Measurements from ENCODE around the gene SMIM14.
"Not testable (repeated sequence)": the region's sequence is repeated elsewhere in the genome, so short reads cannot be mapped to it uniquely, and the experiment has no call there.

Gene SMIM14

DNA sequence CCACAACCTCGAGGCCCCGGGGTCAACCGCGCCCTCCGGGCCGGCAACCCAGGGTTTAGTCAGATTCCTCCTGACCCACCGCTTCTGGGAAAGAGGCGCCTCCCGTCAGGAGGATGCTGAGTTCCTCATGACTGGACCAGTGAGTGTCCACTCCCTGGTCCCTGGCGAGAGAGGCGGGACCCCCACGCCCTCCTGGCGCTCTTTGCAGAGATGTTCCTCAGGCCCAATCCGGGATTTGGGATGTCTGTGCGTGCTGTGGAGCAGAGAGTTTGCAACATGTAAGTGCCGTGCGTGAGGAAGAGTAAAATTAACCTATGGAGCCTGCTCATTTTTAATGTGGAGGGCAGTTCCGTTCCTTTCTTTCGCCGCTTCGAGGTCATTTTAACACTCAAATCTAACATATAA lies 110.6 kb downstream of the SMIM14 start:
- peak; percentile 87 for DNase-seq

DNA sequence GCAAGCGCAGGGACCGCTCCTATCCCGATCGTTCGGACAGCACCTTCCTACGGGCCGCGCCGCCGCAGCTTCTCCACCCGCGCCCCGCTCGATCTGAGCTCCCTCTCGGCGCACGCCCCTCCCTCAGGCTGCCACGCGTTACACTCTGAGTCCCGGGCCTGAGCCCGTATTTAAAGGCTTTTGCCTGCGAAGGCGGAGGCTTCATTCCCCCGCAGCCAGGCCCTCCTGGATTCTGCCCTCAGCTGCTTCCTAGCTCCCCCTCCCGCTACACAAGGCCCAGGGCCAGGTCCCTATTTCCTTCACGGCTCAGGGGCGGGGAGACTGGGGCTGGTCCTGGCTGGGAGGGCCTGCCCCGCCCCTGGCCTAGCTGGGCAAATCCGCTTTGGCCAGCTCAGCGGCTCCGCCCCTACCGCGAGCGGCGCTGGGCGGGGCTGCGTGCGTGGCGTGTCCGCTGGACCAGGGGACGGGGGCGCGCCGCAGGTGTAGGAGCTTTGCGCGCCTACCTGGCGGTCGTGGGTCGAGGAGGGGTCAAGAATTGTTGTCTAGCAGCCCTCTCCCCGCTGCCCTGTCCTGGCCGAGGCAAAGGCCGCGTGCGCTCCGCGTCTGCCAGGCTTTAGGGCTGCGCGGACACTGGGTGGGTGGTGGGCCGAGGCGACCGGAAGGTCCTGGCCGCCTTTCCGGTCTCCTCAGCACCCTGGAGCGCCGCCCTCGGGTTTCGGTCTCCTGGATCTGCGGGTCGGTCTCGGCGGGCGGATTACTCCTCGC lies 111.2 kb downstream of the SMIM14 start, which contains the start of gene UGDH:
TSS of gene UGDH (minus strand) at position 144 of the 765 bp plus-strand sequence. CDS start 5,927 bp downstream, outside the sequence.
- DNase-seq = peak; percentile 94

DNA sequence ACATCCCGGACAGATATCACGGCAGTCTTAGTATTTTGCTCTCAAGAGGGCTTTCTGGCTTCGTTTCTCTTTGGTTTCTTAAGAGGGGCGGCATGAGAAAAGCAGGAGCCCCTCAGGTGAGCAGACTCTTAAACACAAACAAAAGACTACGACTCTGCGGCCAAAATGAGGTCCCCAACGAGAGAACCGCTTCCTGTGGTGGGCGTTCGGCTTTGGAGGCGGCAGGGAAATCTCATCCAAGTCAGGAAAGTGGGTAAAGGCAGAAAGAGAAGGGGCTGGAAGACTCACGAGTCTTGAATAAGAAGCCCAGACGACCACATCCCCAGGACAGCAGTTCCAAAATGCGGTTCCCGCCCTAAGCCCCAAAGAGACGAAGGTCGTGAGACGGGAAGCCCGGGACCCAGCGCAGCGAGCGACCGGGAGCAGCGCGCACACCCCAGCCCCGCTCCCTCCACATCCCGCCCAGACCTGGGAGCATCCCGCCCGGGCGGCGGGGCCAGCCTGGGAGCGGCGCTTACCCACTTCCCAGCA lies 111.8 kb downstream of the SMIM14 start:
- no peak for DNase-seq

DNA sequence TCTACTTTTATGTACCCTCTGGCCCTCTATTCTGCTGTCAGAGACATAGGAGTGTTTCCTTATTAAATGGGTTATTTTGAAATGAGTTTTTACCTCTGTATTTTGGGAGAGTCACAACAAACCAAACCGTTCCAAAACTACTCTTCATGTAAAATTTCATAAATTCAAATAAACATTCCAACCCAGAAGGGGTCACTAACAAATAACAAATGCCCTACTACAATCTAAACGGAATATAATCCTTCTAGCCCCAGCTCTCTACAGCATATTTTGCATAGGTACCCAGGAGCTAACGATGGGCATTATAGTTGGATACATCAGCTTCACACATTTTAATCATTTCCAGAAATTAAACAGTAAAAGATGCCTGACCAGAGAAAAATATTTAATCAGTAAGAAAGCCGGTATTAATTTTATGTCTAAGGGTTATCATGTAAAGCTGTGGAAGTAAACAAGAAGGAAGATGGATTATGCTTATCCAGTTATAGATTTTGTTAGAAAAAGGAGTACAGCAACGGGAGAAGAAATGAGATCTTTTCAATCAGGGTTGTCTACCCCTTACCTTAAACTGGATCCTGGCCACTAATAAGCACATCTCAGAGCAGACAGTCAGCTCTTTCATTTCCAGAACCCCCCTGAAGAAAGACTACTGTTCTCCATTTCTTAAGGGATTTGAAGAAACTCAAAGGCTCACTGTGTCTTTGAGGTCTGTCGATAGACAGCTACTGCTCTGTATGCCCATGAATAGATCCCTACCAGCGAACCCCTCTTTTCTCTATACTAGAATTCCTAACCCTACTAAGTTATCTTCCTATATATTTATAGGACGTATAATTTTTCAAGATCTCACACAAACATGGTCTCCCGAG lies 112.6 kb downstream of the SMIM14 start:
- DNase-seq = no peak

DNA sequence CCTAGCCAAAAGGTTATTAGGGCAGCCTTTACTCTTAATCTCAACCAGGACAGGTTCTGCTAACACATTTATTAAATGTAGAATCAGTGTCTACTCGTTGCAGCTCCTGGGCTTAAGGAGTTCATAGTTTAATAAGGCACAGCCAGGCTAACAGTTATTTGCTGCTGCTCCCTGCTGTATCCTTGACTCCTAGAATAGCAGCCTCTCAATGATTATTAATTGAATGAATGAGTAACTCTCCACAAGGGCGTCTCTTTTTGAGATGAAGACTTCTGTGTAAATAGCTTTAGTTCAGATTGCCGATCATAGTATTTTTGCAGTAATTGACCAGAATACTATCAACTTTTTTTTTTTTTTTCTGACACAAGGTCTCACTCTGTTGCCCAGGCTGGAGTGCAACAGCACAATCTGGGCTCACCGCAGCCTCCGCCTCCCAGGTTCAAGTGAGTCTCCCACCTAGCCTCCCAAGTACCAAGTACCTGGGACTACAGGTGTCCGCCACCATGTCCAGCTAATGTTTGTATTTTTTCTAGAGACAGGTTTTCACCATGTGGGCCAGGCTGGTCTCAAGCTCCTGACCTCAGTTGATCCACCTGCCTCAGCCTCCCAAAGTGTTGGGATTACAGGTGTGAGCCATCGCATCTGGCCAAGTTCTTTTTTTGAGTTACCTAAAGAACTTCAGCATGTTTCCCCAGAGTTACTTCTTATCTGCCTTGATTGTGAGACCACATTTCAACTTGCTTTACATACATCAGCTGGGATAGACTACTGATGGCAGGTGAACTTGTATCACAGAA lies 114.3 kb downstream of the SMIM14 start:
- DNase-seq = no peak

DNA sequence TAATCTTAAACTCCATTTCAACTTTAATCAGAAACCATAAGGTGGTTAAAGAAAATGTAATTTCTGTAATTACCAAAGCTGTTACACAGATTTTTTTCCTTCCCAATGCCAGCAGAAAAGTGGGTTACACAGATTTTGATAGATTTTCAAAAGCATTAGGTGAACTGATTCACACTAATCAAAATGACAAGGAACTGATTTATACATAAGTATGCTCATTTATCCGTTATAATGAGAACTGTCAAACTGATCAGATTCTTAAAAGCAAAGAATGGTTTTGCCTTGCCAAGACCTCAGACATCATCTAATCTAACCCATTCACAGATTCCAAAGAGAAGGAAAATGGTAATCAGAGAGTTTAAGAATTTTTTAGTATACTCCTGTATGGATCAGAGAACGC lies 116.6 kb downstream of the SMIM14 start:
- no peak for DNase-seq

DNA sequence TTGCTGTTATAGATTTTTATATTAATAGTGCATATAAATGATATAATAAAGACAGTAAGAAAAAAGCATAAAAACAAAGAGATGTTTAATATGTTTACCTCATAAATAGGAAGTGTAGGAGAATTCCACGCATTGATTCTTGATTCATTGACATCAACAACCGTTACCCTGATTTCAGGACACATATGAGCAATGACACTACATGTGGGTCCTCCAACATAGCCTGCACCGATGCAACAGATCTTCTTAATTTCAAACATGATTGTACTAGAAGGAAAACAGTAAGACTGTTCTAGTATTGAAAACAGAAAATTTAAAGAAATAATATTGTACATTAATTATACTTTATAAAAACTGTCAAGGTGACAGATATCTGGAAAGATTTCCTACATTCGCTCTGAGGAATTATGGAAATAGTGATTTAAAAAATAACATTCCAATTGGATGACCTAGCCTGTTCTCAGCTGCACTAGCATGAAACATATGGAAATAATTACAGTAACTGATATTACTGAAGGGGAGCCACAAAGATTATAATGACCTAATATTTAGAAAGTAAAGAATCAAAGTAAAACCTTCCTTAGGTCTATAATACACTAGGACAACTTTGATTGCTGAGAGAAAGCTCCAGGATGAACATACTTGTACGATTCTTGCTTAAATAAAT lies 117.3 kb downstream of the SMIM14 start:
- DNase-seq = peak; percentile 79

DNA sequence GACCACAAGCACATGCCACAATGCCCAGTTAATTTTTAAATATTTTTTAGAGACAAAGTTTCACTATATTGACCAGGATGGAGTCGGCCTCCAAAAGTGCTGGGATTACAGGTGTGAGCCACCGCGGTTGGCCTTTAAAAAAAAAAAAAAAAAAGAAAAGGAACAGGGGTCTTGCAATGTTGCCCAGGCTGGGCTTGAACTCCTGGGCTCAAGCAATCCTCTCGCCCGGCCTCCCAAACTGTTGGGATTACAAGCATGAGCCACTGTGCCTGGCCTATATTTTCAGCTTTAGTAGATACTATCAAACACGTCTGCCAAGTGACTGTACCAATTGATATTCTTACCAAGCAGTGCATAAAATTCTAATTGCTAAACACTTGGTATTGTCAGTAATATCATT lies 120.2 kb downstream of the SMIM14 start:
- DNase-seq = no peak

DNA sequence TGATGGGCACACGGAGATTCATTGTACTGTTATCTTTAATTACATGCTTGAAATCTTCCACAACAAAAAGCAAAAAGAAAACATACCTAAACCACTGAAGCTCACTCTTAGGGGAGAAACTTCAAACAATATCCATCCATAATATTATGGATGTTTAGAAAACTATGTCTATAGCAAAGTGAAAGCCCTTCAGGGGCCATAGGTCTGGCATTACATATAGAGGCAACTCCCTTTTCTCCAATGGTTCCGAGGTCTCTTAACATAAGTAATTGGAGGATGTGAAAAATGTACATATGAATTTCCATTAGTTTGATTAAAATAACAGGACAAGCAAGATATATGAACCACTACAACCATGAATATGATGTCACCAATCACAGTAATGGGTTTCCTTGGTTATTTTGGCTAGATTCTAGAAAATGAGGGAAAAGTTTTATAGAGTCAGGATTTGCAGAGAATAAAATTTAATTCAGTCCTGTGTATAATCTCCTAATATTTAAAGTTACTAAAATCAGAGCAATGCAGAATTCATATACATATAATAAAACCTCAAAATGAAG lies 122.2 kb downstream of the SMIM14 start:
- no peak for DNase-seq

DNA sequence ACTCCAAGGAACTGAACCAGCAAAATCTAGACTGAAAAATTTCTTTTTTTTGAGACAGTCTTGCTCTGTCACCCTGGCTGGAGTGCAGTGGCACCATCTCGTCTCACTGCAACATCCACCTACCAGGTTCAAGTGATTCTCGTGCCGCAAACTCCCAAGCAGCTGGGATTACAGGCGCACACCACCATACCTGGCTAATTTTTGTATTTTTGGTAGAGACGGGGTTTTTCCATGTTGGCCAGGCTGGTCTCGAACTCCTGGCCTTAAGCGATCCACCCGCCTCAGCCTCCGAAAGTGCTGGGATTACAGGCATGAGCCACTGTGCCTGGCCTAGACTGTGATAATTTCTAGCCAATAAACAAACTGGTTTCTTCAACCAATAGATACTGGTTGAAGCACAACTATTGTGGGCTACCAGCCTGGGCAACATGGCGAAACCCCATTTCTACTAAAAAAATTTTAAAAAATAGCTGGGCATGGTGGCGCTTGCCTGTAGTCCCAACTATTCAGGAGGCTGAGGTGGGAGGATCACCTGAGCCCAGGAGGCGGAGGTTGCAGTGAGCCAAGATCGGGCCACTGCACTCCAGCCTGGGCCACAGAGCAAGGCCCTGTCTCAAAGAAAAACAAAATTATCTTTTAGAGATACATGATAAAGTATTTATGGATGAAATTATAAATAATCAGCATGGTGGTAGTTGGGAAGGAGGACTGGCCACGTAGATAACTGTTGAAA lies 122.8 kb downstream of the SMIM14 start:
- DNase-seq = not testable (repeated sequence)

DNA sequence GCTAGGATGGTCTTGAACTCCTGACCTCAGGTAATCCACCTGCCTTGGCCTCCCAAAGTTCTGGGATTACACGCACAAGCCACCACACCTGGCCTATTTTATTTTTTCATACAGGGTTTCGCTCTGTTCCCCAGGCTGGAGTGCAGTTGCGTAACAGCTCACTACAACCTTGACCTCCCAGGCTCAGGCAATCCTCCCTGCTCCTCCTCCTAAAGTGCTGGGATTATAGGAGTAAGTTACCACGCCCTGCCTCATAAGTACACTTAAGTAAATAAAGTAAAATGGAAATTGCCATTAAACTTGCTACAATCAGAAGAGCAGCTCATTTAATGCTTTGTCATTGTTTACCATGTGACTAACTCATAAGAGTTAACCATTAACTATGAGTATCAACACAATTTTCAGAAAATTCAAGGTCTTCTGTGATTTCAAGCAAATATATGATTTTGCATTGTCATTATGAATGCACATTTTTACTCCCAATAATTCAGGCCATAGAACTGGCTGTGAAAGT lies 123.7 kb downstream of the SMIM14 start:
- peak; percentile 46 for DNase-seq

DNA sequence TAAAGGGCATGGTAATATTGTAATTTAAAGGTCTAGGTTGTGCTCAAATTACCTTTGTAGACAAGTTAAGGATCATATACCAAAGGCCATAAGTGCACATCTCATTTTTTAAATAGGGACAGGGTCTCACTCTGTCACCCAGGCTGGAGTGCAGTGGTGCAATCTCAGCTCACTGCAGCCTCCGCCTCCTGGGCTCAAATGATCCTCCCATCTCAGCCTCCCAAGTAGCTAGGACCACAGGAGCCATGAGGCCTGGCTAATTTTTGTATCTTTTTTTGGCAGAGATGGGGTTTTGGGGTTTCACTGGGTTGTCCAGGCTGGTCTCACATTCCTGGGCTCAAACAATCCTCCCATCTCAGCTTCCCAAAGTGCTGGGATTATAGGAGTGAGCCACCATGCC lies 124.4 kb downstream of the SMIM14 start:
- not testable (repeated sequence) for DNase-seq

DNA sequence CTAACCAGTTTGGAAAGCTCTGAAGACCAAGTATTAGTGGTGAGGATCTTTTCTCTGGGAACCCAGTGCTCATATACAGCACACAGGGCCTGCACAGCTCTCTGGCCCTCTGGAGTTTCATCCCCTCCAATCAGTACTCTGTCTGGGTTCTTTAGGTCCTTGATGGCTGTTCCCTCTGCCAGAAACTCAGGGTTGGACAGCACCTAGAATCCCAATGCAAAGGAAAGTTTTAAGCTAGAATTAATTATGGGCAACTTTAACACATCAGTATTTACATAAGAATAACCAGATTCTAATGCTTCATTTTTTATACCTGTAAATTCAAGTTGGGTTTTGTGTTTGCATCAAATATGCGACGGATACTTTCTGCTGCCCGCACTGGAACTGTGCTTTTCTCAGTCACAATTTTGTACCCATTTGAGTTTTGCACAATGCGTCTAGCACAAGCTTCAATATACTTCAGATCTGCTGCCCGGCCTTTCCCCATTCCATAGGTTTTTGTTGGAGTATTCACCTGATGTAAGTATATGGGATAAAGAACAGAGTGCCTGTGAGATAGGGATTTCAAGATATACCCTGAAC lies 128.2 kb downstream of the SMIM14 start:
- no peak for DNase-seq

DNA sequence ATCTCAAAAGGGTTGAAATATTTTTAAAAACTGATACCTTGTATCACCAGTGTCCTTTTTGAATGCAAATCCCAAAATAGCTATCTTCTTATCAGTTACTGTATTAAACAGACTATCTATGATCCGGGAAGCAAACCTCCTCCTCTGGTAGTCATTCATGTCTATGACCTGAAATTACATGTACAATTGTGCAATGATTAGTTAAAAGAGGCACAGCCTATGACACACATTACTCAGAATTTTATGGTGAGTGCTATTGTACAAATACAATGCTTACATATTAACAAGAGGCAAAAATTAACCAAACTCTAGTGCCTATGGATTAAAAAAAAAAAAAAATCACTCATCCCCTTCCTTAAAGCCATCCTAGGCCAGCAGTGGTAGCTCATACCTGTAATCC lies 133.1 kb downstream of the SMIM14 start:
- peak; percentile 6 for DNase-seq

DNA sequence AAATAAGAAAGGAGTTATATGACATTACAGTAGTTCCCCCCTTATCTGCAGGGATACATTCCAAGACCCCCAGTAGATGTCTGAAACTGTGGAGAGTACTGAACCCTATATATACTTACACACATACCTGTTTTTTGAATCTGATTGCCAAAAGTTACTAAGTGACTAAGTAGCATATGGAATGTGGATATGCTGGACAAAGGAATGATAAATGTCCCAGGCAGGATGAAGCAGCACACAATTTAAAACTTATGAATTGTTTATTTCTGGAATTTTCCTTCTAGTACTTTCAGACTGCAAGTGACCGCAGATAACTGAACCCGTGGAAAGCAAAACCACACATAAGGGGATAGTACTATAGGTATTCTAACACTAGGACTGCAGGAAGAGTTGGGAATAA lies 134.1 kb downstream of the SMIM14 start:
- DNase-seq = no peak

DNA sequence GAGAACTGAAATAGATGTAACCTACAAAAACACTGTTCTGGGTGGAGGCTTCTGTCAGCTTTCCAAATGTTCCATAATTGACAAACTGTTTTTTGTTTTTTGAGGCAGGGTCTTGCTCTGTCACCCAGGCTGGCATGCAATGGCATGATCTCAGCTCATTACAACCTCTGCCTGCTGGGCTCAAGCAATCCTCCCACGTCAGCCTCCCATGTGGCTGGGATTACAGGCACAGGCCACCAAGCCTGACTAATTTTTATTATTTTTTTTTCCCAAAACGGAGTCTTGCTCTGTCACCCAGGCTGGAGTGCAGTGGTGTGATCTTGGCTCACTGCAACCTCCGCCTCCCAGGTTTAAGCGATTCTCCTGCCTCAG lies 136.0 kb downstream of the SMIM14 start:
- not testable (repeated sequence) for DNase-seq

DNA sequence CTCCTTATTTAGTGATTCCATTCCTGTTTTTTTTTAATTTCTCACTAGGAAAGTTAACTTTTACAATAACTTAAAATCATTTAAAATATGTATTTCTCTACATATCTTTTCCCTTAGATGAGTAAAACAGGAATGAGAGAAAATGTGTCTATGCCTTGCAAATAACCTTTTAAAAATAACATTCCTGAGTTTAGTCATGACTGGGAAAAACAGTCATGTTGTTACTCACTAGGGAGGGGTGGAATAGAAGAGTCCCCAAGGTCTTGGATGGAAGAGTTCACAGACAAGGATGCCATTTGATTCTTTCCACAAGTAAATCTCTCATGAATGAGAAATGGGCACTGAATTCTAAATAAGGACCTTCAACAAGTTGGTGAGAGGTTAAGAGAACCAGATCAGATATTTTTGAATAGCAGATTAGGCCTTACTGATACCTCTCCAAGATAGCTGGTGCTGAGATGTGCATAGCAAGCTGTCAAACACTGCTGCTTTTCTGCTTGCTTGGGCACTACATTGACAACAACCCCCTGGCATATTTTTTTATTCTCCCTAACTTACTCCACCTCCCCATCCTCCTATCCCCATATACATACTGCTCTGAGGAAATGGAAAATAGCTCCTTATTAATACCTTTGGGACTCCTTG lies 136.5 kb downstream of the SMIM14 start:
- DNase-seq = peak; percentile 55

DNA sequence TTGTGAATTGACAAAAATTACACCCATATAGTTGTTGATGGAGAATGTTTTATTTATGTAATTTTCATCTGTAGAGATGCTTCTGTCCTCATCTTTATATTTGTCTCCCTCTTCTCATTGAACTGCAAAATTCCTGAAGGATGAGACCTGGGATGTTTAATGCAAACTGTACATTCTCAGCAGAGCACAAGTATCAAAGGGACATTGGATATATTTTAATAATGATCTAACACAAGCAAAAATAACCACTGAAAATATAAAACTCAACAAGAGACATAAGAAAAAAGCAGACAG lies 140.0 kb downstream of the SMIM14 start:
- no peak for DNase-seq

DNA sequence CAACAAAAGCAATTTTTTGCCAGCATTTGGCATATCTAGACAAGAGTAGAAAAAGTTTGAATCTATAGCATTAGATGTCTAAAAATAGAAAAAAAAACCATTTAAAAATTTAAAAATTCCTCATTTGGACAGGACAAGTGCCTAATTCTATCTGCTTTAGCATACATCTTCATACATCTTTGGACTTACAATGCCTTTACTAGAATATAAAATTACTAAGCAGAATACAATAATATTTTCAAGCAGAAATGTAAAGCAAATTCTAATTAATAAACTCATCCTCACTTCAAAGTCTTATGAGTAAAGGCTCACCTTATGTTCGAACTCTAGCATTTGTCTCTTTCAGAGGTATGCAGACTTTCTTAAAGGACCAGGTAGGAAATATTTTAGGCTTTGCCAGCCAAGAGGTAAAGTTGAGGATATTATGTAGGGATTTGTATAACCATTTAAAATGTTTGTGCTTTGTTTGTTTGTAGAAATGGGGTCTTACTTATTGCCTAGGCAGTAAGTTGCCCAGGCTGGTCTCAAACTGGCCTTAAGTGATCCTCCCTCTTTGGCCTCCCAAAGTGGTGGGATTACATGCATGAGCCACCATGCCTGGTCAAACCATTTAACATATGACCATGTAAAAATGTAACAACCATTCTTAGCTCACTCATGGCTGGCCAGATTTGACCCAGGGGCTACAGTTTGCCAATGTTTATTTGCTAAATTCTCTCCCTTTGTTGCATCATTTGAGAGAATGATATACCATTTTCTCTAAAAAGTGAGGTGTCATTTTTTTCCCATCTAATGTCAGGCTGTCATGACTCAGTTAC lies 140.5 kb downstream of the SMIM14 start:
- DNase-seq = no peak

Measured in HCEC 1CT (cell line).